HL-60/S4 treated with retinoic acid at 250 ng/mL for 4 days and 3 days (cell line): ENCODE results near the gene PPP4R4.

Experiments
- in situ Hi-C: fragments of 300-500 bp; cut with MboI; formaldehyde crosslinking; loops from 2 replicates; pipeline ENCODE4 v1.7.0; 2022; ENCODE audit warnings: low sequenced_read_pairs

The PPP4R4 gene

GRCh38 chr14:94173885-94174603 is at the start of gene PPP4R4:
PPP4R4 (plus strand) TSS chr14:94174322; CDS start chr14:94174466, 144 bp downstream.
- in situ Hi-C loops: no loop called here

- in situ Hi-C loops: no loop called here
Observed at GRCh38 chr14:94124582-94125377, 49.3 kb upstream of the PPP4R4 start.

GRCh38 chr14:94125659-94126418 is 48.3 kb upstream of the PPP4R4 start:
- in situ Hi-C loops: no loop called here

- in situ Hi-C loops: no loop called here
Observed at GRCh38 chr14:94126419-94126677, 47.8 kb upstream of the PPP4R4 start.

DNA sequence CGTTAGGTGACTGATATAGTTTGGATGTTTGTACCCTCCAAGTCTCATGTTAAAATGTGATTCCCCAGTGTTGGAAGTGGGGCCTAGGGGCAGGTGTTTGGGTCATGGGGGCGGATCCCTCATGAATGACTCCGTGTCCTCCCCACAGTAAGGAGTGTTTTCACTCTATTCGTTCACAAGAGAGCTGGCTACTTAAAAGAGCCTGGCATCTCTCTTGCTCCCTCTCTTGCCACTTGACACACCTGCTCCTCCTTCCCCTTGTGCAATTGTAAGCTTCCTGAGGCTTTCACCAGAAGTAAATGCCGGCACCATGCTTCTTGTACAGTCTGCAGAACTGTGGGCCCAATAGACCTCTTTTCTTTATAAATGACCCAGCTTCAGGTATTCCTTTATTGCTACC is 47.3 kb upstream of the PPP4R4 start:
- in situ Hi-C loops: no loop called here

- in situ Hi-C loops: no loop called here
Observed at GRCh38 chr14:94127330-94127729, 46.8 kb upstream of the PPP4R4 start.

GRCh38 chr14:94128216-94128839 is 45.8 kb upstream of the PPP4R4 start:
- in situ Hi-C loops: no loop called here

DNA sequence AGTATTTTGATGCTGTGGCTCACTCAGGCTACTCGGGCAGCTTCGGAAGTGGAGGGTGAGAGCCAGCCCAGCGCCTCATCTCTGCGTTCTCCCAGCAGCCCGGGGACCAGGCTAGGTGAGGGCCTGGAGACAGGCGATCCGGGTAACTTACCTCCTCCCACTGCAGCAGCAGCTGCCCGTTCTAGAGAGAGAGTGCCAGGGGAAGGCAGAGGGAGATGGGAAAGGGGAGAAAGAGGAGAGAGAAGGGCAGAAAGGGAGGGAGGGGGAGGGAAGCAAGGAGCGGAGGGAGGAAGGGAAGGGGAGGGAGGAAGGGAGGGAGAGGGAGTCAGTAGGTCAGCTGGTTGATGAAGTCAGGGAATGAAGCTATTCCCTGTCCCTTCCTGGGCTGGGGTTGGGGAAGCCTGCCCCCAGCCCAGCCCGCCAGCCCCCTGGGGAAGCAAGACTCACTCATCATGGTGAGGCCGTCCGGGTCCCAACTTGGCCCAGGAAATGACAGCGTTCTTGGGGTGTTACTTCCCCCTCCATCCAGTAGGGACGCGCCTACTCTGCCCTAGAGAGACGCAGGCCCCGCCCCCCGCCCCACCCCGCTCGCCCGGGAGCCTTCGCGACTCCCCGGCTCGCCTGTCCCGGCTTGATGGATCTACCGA is 44.9 kb upstream of the PPP4R4 start, which contains the start of gene IFI27L2:
IFI27L2 (minus strand) TSS at position 494 of the 647 bp plus-strand sequence; CDS start at position 454, 40 bp downstream.
- in situ Hi-C loops: no loop called here

- in situ Hi-C loops: no loop called here
Observed at GRCh38 chr14:94129758-94130414, 44.2 kb upstream of the PPP4R4 start.

DNA sequence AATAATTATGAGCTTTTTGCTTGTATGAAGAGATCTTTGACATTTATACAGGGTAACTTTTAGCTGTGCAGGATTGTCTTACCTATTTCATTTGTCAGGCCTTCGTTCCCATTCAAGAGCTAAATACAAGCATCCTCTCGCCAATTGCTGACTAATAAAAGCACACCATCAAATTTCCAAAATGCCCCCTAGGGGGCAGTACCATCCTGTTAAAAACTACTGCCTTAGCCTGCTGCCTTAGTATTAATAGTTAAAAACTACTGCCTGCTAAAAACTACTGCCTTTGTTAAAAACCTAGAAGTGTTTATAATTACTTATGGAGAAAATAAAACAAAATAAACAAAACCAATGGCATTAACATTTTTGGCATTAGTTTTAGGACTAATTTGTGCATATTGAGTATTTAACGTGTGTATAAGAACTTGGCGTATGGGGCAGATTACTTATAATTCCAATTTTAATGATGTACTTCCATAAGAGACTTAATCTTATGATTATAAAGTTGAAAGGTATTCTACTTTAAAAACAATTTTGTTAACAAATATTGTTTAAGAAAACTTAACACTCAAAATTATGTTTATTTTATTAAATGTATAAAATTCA is 41.7 kb upstream of the PPP4R4 start:
- in situ Hi-C loops: no loop called here

DNA sequence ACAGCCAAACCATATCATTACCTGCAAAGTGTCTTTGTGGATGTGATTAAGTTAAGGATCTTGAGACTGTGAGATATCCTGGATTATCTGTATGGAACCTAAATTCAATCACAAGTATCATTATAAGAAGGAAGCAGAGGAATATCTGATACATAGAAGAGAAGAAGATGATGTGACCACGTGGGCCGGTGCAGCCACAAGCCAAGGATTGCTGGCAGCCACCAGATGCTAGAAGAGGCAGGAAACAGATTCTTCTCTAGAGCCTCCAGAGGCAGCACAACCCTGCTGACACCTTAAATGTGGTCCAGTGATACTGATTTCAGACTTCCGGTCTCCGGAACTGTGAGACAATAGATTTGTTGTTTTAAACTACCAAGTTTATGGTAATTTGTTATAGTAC is 38.6 kb upstream of the PPP4R4 start:
- in situ Hi-C loops: no loop called here

GRCh38 chr14:94136575-94137331 is 37.4 kb upstream of the PPP4R4 start:
- in situ Hi-C loops: no loop called here

- in situ Hi-C loops: no loop called here
Observed at GRCh38 chr14:94138251-94138650, 35.9 kb upstream of the PPP4R4 start.

- in situ Hi-C loops: no loop called here
Observed at GRCh38 chr14:94139006-94139405, 35.1 kb upstream of the PPP4R4 start.

DNA sequence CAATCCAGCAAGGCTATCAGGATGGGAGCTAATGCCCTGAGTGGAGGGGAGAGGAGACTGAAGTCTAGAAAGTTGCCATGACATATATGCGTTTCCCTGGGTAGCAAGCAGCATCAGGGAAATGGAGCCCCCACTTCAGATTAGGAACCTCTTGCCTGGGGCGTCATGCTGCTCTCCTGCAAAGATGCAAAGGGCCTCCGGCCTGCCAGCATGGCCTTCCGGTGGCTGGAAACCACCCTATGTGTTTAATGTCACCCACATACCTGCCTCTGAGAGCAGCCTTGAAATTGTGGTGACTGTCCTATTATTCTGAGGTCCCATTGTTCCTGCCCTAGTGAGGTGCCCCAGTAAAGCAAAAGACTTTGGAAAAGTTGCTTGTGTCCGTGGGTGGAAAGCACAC is 34.7 kb upstream of the PPP4R4 start:
- in situ Hi-C loops: no loop called here

DNA sequence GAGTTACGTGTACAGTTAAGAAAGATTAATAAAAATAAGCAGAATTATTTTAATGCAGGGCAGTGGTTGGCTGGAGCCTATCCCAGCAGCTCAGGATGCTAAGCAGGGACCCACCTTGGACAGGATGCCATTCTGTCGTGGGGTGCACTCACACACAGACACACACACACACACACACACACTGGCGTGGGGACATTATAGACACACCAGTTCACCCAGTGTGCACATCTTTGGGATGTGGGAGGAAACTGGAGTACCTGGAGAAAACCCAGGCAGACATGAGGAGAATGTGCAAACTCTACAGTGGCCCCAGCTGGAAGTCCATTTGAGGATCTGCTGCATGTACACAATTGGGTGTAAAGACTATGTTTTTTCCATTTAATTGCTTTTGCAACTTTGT is 31.9 kb upstream of the PPP4R4 start:
- in situ Hi-C loops: no loop called here

DNA sequence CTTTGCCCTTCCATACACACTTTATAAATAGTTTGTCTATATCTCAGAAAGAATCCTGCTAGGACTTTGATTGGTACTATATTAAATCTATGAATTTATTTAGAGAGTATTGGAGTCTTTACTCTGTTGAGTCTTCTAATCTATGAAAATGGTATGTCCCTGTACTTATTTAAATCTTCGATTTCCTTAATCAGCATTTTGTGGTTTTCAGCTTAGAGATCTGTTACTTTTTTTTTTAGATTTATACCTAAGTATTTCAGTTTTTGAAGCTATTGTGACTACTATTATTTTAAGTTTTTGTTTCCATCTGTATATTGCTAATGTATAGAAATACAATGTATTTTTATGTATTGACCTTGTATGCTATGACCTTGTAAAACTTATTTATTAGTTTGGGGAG is 31.3 kb upstream of the PPP4R4 start:
- in situ Hi-C loops: no loop called here

DNA sequence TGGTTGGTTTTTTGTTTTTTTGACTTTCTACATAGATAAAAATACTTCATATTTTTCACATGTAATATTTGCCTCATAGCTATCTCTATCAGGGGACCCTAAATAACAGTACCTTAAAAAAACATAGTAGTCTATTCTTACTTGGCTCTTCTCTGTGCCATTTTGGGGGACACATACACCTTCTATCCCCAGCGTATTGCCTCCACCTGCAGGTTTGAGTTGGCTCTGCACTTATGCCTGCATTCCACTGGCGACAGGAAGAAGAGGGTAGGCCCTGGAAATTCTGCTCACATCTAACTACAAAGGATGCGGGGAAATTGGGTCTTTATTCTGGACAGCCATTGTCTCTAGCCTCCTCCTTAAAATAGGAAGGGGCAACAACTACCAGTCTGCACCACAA is 30.9 kb upstream of the PPP4R4 start:
- in situ Hi-C loops: no loop called here

DNA sequence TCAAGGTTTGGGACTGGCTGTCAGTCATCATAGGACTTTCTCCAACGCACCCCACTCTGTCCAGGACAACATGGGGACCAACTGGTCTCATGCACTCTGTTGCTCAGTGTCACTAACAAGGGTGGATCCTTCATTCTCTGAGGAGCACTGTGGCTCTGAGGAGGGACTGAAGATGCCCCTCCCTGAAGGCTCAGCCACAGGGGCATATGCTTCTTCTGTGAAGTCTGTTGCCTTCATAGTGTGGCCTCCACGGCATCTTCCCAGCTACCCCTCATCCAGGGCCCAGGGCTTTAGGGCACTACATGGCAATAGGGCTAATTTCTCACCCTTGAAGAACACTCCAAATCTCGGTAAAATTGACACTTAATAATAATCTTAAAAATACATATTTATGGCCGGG is 30.4 kb upstream of the PPP4R4 start:
- in situ Hi-C loops: no loop called here
